Stimulated activated CD8-positive, alpha-beta memory T cell treated with anti-CD3 and anti-CD28 coated beads, Interleukin-12 subunit alpha, Interleukin-12 subunit beta, amount 100 ng/mL, for 24 hours (primary cell): Measurements from ENCODE around the gene USP17L25.
"Not testable (repeated sequence)": the region's sequence is repeated elsewhere in the genome, so short reads cannot be mapped to it uniquely, and the experiment has no call there.

Experiments
- DNase-seq: peaks from one replicate; pipeline ENCODE4 v3.0.0-alpha.2; 2020; ENCODE audit errors: extremely low read depth

Gene USP17L25, protein sequence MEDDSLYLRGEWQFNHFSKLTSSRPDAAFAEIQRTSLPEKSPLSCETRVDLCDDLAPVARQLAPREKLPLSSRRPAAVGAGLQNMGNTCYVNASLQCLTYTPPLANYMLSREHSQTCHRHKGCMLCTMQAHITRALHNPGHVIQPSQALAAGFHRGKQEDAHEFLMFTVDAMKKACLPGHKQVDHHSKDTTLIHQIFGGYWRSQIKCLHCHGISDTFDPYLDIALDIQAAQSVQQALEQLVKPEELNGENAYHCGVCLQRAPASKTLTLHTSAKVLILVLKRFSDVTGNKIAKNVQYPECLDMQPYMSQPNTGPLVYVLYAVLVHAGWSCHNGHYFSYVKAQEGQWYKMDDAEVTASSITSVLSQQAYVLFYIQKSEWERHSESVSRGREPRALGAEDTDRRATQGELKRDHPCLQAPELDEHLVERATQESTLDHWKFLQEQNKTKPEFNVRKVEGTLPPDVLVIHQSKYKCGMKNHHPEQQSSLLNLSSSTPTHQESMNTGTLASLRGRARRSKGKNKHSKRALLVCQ

DNA sequence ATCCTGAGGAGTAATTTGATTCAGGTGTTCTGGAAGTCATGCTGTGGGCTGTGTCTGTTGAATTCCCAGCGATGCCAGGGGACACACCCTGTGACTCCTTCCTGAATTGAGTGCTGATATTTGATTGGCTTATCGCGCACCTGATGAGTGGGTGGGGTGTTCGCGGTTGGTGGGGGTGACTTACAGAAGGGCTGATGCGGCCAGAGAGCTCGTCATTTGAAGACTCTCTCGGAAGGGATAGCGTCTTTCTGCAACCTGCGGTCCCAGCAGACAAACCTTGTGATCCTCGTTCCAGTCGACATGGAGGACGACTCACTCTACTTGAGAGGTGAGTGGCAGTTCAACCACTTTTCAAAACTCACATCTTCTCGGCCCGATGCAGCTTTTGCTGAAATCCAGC, at the start of gene USP17L25:
USP17L25 (plus strand) TSS at position 301 of the 400 bp plus-strand sequence; CDS start at position 301, 0 bp downstream.
- DNase-seq: not testable (repeated sequence)

DNA sequence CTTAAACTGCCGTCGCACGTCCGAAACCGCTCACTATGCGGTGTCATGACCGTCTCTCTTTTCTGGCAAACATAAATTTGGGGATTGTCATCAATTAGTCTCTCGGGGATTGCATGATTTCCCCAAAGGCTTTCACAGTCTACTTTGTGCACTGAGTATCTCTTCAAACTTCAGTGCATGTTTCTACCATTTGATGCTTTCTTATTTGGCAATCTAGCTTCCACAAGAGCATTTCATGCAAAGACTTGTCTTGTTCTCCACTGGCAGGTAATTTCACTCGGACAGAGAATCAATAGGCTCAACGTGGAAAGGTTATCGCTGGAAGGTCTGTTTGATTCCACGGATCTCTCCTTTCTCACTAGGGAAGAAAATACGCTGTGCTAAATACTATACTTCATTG, 5.5 kb upstream of the USP17L25 start:
- DNase-seq: not testable (repeated sequence)

DNA sequence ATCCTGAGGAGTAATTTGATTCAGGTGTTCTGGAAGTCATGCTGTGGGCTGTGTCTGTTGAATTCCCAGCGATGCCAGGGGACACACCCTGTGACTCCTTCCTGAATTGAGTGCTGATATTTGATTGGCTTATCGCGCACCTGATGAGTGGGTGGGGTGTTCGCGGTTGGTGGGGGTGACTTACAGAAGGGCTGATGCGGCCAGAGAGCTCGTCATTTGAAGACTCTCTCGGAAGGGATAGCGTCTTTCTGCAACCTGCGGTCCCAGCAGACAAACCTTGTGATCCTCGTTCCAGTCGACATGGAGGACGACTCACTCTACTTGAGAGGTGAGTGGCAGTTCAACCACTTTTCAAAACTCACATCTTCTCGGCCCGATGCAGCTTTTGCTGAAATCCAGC, 4.8 kb upstream of the USP17L25 start, which contains the start of gene USP17L24:
USP17L24 (plus strand) TSS at position 301 of the 400 bp plus-strand sequence; CDS start at position 301, 0 bp downstream.
- not testable (repeated sequence) for DNase-seq

DNA sequence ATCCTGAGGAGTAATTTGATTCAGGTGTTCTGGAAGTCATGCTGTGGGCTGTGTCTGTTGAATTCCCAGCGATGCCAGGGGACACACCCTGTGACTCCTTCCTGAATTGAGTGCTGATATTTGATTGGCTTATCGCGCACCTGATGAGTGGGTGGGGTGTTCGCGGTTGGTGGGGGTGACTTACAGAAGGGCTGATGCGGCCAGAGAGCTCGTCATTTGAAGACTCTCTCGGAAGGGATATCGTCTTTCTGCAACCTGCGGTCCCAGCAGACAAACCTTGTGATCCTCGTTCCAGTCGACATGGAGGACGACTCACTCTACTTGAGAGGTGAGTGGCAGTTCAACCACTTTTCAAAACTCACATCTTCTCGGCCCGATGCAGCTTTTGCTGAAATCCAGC, 4.6 kb downstream of the USP17L25 start, which contains the start of gene USP17L26:
USP17L26 (plus strand) TSS at position 301 of the 400 bp plus-strand sequence; CDS start at position 301, 0 bp downstream.
- DNase-seq: not testable (repeated sequence)

DNA sequence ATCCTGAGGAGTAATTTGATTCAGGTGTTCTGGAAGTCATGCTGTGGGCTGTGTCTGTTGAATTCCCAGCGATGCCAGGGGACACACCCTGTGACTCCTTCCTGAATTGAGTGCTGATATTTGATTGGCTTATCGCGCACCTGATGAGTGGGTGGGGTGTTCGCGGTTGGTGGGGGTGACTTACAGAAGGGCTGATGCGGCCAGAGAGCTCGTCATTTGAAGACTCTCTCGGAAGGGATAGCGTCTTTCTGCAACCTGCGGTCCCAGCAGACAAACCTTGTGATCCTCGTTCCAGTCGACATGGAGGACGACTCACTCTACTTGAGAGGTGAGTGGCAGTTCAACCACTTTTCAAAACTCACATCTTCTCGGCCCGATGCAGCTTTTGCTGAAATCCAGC, 9.4 kb downstream of the USP17L25 start, which contains the start of gene USP17L5:
USP17L5 (plus strand) TSS at position 301 of the 400 bp plus-strand sequence; CDS start at position 301, 0 bp downstream.
- DNase-seq: not testable (repeated sequence)

DNA sequence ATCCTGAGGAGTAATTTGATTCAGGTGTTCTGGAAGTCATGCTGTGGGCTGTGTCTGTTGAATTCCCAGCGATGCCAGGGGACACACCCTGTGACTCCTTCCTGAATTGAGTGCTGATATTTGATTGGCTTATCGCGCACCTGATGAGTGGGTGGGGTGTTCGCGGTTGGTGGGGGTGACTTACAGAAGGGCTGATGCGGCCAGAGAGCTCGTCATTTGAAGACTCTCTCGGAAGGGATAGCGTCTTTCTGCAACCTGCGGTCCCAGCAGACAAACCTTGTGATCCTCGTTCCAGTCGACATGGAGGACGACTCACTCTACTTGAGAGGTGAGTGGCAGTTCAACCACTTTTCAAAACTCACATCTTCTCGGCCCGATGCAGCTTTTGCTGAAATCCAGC, 14.1 kb downstream of the USP17L25 start, which contains the start of gene USP17L27:
USP17L27 (plus strand) TSS at position 301 of the 400 bp plus-strand sequence; CDS start at position 301, 0 bp downstream.
- not testable (repeated sequence) for DNase-seq

DNA sequence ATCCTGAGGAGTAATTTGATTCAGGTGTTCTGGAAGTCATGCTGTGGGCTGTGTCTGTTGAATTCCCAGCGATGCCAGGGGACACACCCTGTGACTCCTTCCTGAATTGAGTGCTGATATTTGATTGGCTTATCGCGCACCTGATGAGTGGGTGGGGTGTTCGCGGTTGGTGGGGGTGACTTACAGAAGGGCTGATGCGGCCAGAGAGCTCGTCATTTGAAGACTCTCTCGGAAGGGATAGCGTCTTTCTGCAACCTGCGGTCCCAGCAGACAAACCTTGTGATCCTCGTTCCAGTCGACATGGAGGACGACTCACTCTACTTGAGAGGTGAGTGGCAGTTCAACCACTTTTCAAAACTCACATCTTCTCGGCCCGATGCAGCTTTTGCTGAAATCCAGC, 18.9 kb downstream of the USP17L25 start, which contains the start of gene USP17L28:
USP17L28 (plus strand) TSS at position 301 of the 400 bp plus-strand sequence; CDS start at position 301, 0 bp downstream.
- DNase-seq: not testable (repeated sequence)

DNA sequence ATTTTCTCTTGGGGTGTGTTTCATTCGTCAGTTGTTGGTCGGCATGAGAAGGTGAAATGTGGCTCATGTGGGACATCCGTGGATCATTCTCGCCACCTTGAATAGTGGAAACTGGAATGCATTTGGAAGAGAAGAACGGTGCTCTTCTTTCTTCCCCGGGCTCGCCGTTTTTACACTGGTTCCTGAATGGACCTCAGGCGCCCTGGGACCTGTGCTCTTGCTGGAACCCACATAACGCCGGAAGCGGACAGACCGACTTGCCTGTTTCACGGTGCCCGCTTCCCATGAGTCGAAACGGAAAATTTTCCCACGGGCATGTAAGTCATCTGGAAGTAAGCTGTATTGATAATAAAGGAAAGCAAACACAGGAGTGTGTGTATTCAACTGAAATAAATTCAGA, 21.2 kb downstream of the USP17L25 start:
- not testable (repeated sequence) for DNase-seq

DNA sequence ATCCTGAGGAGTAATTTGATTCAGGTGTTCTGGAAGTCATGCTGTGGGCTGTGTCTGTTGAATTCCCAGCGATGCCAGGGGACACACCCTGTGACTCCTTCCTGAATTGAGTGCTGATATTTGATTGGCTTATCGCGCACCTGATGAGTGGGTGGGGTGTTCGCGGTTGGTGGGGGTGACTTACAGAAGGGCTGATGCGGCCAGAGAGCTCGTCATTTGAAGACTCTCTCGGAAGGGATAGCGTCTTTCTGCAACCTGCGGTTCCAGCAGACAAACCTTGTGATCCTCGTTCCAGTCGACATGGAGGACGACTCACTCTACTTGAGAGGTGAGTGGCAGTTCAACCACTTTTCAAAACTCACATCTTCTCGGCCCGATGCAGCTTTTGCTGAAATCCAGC, 23.6 kb downstream of the USP17L25 start, which contains the start of gene USP17L29:
USP17L29 (plus strand) TSS at position 301 of the 400 bp plus-strand sequence; CDS start at position 301, 0 bp downstream.
- DNase-seq: not testable (repeated sequence)

DNA sequence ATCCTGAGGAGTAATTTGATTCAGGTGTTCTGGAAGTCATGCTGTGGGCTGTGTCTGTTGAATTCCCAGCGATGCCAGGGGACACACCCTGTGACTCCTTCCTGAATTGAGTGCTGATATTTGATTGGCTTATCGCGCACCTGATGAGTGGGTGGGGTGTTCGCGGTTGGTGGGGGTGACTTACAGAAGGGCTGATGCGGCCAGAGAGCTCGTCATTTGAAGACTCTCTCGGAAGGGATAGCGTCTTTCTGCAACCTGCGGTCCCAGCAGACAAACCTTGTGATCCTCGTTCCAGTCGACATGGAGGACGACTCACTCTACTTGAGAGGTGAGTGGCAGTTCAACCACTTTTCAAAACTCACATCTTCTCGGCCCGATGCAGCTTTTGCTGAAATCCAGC, 33.1 kb downstream of the USP17L25 start, which contains the start of gene USP17L30:
USP17L30 (plus strand) TSS at position 301 of the 400 bp plus-strand sequence; CDS start at position 301, 0 bp downstream.
- DNase-seq: not testable (repeated sequence)

DNA sequence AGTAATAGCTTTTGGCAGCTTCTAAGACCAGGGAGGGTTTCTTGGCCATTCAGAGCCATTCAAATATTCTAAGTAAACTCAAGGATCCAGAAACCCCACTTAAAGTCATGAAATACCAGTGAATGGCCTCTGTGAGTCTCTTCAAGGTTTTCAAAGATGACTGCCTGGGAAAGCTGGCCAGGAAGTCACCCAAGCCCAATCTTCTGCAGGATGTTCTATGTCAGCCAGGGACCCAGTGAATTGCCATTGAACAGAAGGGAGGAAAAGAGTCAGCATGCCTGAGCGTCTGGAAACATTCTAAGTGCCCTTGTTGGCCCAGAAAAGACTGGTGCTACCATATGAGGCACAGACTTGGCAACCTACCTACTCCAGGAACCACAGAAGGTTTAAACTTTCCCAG, 50.2 kb downstream of the USP17L25 start:
- not testable (repeated sequence) for DNase-seq
